Esophagus muscularis mucosa (tissue), 4 donors: ENCODE data around the gene BIN1.

Source experiments
- CTCF ChIP-seq, 3 experiments: fragments of 200-600 bp in 2 of 3; fragments of 450-650 bp in 1 of 3; sonication (generic) in 2 of 3; IDR thresholded peaks; one replicate each; pipeline ENCODE4 v1.5.1; 2017 to 2019; ENCODE audit warnings: antibody characterized with exemption in 3 of 3, mild to moderate bottlenecking in 2 of 3, moderate library complexity in 1 of 3
- EP300 ChIP-seq: sonication (generic); formaldehyde crosslinking; IDR thresholded peaks from one replicate; pipeline ENCODE4 v1.6.1; 2017; ENCODE audit warnings: antibody characterized with exemption
- POLR2A ChIP-seq: fragments of 450-650 bp; IDR thresholded peaks from one replicate; pipeline ENCODE4 v1.6.1; 2017; ENCODE audit warnings: antibody characterized with exemption, moderate library complexity, mild to moderate bottlenecking, low read depth
- POLR2AphosphoS5 ChIP-seq, 2 donors: sonication (generic); formaldehyde crosslinking; IDR thresholded peaks; one replicate each; pipeline ENCODE4 v1.6.1; 2017; ENCODE audit warnings: antibody characterized with exemption in 2 of 2

DNA sequence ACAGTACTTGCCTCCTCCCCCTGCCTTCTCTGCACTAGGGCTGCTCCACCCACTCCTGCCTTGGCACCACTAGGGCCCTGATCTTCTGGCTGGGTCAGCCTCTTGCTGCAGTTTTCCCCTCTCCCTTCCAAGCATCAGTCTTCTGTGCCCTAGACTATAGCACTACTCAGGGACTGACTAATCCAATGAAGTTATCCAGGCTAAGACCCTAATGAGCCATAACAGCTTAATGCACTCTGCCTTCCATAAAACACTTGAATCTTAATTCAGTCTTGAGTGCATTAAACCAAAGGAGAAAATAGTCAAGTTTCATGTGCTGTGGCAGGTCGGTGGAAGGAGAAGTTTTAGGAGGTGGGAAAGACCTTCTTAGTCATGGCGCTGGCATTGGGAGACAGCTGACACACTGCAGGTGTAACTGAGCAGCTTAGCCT, 95.7 kb downstream of the BIN1 start:
- TF ChIP-seq POLR2A (no peak), CTCF (IDR thresholded peaks at IDR 0.05) (no peak), POLR2AphosphoS5 (IDR thresholded peaks at IDR 0.05) (no peak), EP300 (no peak)
